Measurements from ENCODE around the gene KCNK17. TPM values are rescaled to one million over a fixed set of nuclear protein-coding genes. Genes with fewer than 3 reads are reported as not detected.
A peak's percentile ranks its signal among the peaks of the same experiment; 100 is the strongest.

Gene KCNK17
- not detected in 2 replicates for polyA plus RNA-seq (2011; rRNA removed)
- polyA minus RNA-seq (2011; rRNA and poly(A)+ RNA removed) = not detected in 2 replicates

GRCh38 chr6:39314273-39314795 is at the start of gene KCNK17:
Gene KCNK17 (minus strand): TSS chr6:39314419. CDS start chr6:39314320, 99 bp downstream.
- Histone ChIP-seq H3K36me3 (ENCODE audit: control insufficient read depth, insufficient read depth, low read length) (no peaks in the 10 kb centered on the region), H3K4me3 (ENCODE audit: low read depth, low read length) (no peak within 1 kb of the TSS), H3K27me3 (ENCODE audit: control insufficient read depth, insufficient read depth, low read length) (peaks cover 26% of the 10 kb centered on the region)
- DNase-seq (ENCODE audit: low read depth) = no peak
- CTCF ChIA-PET = interaction anchor here (1.2 to 1.5 kb wide), 3 partner anchors 27 to 149 kb away, joined by 3 to 4 read pairs (median 3); no protein-coding TSS in a partner anchor
- no peak for TF ChIP-seq CTCF (IDR thresholded peaks at IDR 0.05; ENCODE audit: insufficient read depth, low read depth, low read length)
- POLR2A ChIA-PET = no interaction called here

GRCh38 chr6:39363280-39363679 is 49.1 kb upstream of the KCNK17 start:
- Histone ChIP-seq H3K27me3 (ENCODE audit: control insufficient read depth, insufficient read depth, low read length) (no peaks in the 10 kb centered on the region), H3K36me3 (ENCODE audit: control insufficient read depth, insufficient read depth, low read length) (no peaks in the 10 kb centered on the region), H3K4me3 (ENCODE audit: low read depth, low read length) (no peak overlapping the region)
- ChIA-PET POLR2A (no interaction called here), CTCF (interaction anchor here (0.5 to 3.7 kb wide), 12 partner anchors 8 to 950 kb away, joined by 3 to 30 read pairs (median 8); no protein-coding TSS in a partner anchor)
- no peak for DNase-seq (ENCODE audit: low read depth)
- TF ChIP-seq CTCF (IDR thresholded peaks at IDR 0.05; ENCODE audit: insufficient read depth, low read depth, low read length) = no peak

- TF ChIP-seq CTCF (IDR thresholded peaks at IDR 0.05; ENCODE audit: insufficient read depth, low read depth, low read length) = peak; percentile 31; the same call in 1 of the 2 replicates
- no peak for DNase-seq (ENCODE audit: low read depth)
- CTCF ChIA-PET = interaction anchor here (0.5 to 3.7 kb wide), 34 partner anchors 9 to 1172 kb away, joined by 3 to 30 read pairs (median 4); no protein-coding TSS in a partner anchor
- Histone ChIP-seq H3K36me3 (ENCODE audit: control insufficient read depth, insufficient read depth, low read length) (no peaks in the 10 kb centered on the region), H3K27me3 (ENCODE audit: control insufficient read depth, insufficient read depth, low read length) (no peaks in the 10 kb centered on the region), H3K4me3 (ENCODE audit: low read depth, low read length) (no peak overlapping the region)
- POLR2A ChIA-PET = no interaction called here
Measured at GRCh38 chr6:39362487-39362865, 48.3 kb upstream of the KCNK17 start.

- DNase-seq (ENCODE audit: low read depth) = no peak
- Histone ChIP-seq H3K27me3 (ENCODE audit: control insufficient read depth, insufficient read depth, low read length) (no peaks in the 10 kb centered on the region), H3K36me3 (ENCODE audit: control insufficient read depth, insufficient read depth, low read length) (no peaks in the 10 kb centered on the region), H3K4me3 (ENCODE audit: low read depth, low read length) (no peak overlapping the region)
- ChIA-PET POLR2A (no interaction called here), CTCF (interaction anchor here (0.5 to 3.7 kb wide), 36 partner anchors 9 to 1677 kb away, joined by 3 to 30 read pairs (median 4); partner anchors contain the start of gene UNC5CL)
- TF ChIP-seq CTCF (IDR thresholded peaks at IDR 0.05; ENCODE audit: insufficient read depth, low read depth, low read length) = peak; percentile 89
Measured at GRCh38 chr6:39361657-39362486, 47.7 kb upstream of the KCNK17 start.

GRCh38 chr6:39360378-39360777 is 46.2 kb upstream of the KCNK17 start:
- Histone ChIP-seq H3K27me3 (ENCODE audit: control insufficient read depth, insufficient read depth, low read length) (no peaks in the 10 kb centered on the region), H3K36me3 (ENCODE audit: control insufficient read depth, insufficient read depth, low read length) (no peaks in the 10 kb centered on the region), H3K4me3 (ENCODE audit: low read depth, low read length) (no peak overlapping the region)
- CTCF ChIA-PET = interaction anchor here (0.9 to 3.7 kb wide), 4 partner anchors 12 to 948 kb away, joined by 3 to 30 read pairs (median 12); no protein-coding TSS in a partner anchor
- TF ChIP-seq CTCF (IDR thresholded peaks at IDR 0.05; ENCODE audit: insufficient read depth, low read depth, low read length) = no peak
- DNase-seq (ENCODE audit: low read depth) = no peak
- POLR2A ChIA-PET = no interaction called here
